GM23248 (cell line): ENCODE measurements around the gene MEX3A. TPM values are rescaled to one million over a fixed set of nuclear protein-coding genes. Genes with fewer than 3 reads are reported as not detected.
"Not testable (repeated sequence)": the region's sequence is repeated elsewhere in the genome, so short reads cannot be mapped to it uniquely, and the experiment has no call there.

ENCODE experiments used
- DNase-seq: peaks from one replicate; pipeline ENCODE4 v3.0.0-alpha.2; 2015
- H2AFZ ChIP-seq: fragments of 200-600 bp; sonication (generic); 2 replicates; pipeline ENCODE4 v1.6.1; 2016; ENCODE audit warnings: antibody characterized with exemption
- H3F3A ChIP-seq: fragments of 200-600 bp; sonication (generic); 2 replicates; pipeline ENCODE4 v1.6.1; 2016; ENCODE audit warnings: mild to moderate bottlenecking, antibody characterized with exemption, mixed run types; ENCODE audit not compliant: insufficient read depth
- H3K27ac ChIP-seq: fragments of 200-600 bp; sonication (generic); 2 replicates; pipeline ENCODE4 v1.5.1; 2016; ENCODE audit warnings: mild to moderate bottlenecking
- H3K27me3 ChIP-seq: fragments of 200-600 bp; sonication (generic); replicated peaks from 2 replicates; pipeline ENCODE4 v1.6.1; 2016; ENCODE audit warnings: mild to moderate bottlenecking; ENCODE audit not compliant: insufficient read depth
- H3K36me3 ChIP-seq: fragments of 200-600 bp; sonication (generic); 2 replicates; pipeline ENCODE4 v1.6.1; 2016; ENCODE audit warnings: low read depth, mild to moderate bottlenecking
- H3K4me1 ChIP-seq: fragments of 200-600 bp; sonication (generic); 2 replicates; pipeline ENCODE4 v1.6.1; 2016; ENCODE audit warnings: mild to moderate bottlenecking; ENCODE audit not compliant: insufficient read depth
- H3K4me2 ChIP-seq: fragments of 200-600 bp; sonication (generic); one replicate; pipeline ENCODE4 v1.6.1; 2016; ENCODE audit warnings: mild to moderate bottlenecking; ENCODE audit not compliant: unreplicated experiment
- H3K4me3 ChIP-seq: fragments of 200-600 bp; sonication (generic); 2 replicates; pipeline ENCODE4 v1.5.1; 2016; ENCODE audit warnings: mild to moderate bottlenecking
- H3K79me2 ChIP-seq: fragments of 200-600 bp; sonication (generic); 2 replicates; pipeline ENCODE4 v1.6.1; 2016; ENCODE audit warnings: mild to moderate bottlenecking; ENCODE audit not compliant: insufficient read depth
- H3K9ac ChIP-seq: fragments of 200-600 bp; sonication (generic); 2 replicates; pipeline ENCODE4 v1.6.1; 2016; ENCODE audit warnings: mild to moderate bottlenecking
- H3K9me2 ChIP-seq: fragments of 200-600 bp; sonication (generic); 2 replicates; pipeline ENCODE4 v1.6.1; 2016; ENCODE audit warnings: mixed run types, mild to moderate bottlenecking, moderate library complexity; ENCODE audit not compliant: insufficient read depth
- H3K9me3 ChIP-seq: fragments of 200-600 bp; sonication (generic); one replicate; pipeline ENCODE4 v1.6.1; 2017; ENCODE audit warnings: low read depth
- H4K20me1 ChIP-seq: fragments of 200-600 bp; sonication (generic); 2 replicates; pipeline ENCODE4 v1.6.0; 2016; ENCODE audit not compliant: insufficient read depth
- EZH2 ChIP-seq: fragments of 200-600 bp; sonication (generic); IDR thresholded peaks from 2 replicates; pipeline ENCODE4 v1.6.1; 2018; ENCODE audit warnings: antibody characterized with exemption, mild to moderate bottlenecking; ENCODE audit not compliant: insufficient read depth, poor library complexity, severe bottlenecking
- EZH2phosphoT487 ChIP-seq: fragments of 200-600 bp; sonication (generic); IDR thresholded peaks from 2 replicates; pipeline ENCODE4 v1.6.1; 2018; ENCODE audit warnings: antibody characterized with exemption, moderate library complexity, mild to moderate bottlenecking, low read depth; ENCODE audit not compliant: insufficient read depth
- WGBS, 2 experiments: methylation state at CpG; one replicate each; pipeline ENCODE4 v1.1.6; 2015 to 2017; ENCODE audit warnings: low lambda C conversion rate in 2 of 2, low coverage in 1 of 2; ENCODE audit errors: missing lambda C conversion rate in 2 of 2; 5-methylcytosine and 5-hydroxymethylcytosine counted together
- in situ Hi-C: fragments of 300-500 bp; cut with MboI; formaldehyde crosslinking; loops from 2 replicates; pipeline ENCODE4 v1.15.0; 2020
- polyA plus RNA-seq: library from polyadenylated mRNA; unstranded; fragments of >200 nt; fragmentation: Nextera tagmentation; extraction: Ambion mirVana; gene quantifications from 2 replicates; pipeline ENCODE4 v1.2.1, GENCODE V29; 2016
- total RNA-seq: library from RNA; depleted of rRNA; stranded (reverse); fragments of >200 nt; shearing (Covaris generic); gene quantifications from 2 replicates; pipeline ENCODE4 v1.2.3, GENCODE V29; 2014

MEX3A gene
- total and polyA plus RNA-seq, 2 experiments from 2014 or later, result 0.05 to 0.22 TPM

DNA sequence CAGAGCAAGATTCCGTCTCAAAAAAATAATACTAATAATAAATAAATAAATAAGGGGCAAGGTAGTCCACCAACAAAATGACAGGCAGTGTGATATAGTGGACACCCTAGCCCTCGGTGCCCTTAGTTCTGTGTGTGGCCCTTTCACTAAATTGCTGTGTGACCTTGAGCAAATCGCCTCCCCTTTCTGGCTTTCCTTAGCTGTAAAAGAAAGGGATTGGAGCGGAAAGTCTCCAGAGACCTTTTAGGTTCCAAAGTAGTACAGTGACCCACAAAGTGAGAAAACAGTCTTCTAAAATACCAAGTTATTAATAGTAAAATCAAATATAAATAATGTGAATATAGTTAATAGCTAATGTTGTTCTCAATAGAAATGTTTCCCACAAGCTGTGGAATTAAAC, 39.8 kb upstream of the MEX3A start:
- H3F3A ChIP-seq, result peaks cover 79% of the 10 kb centered on the region
- peaks cover 9% of the 10 kb centered on the region; the same call in 1 of the 2 replicates for H4K20me1 ChIP-seq
- H3K9me2 ChIP-seq, result no peaks in the 10 kb centered on the region
- peaks cover 92% of the 10 kb centered on the region for H3K79me2 ChIP-seq
- H3K36me3 ChIP-seq, result peaks cover 5% of the 10 kb centered on the region; the same call in 1 of the 2 replicates
- H3K9me3 ChIP-seq, result no peaks in the 10 kb centered on the region
- H3K4me2 ChIP-seq, result peak overlapping the region; percentile 98
- 4 to 6% methylated on average over 4 of the region's 4 CpGs for WGBS, 2 experiments
- H3K27ac ChIP-seq, result peak overlapping the region; percentile 100
- H3K27me3 ChIP-seq, result no peaks in the 10 kb centered on the region
- peak; percentile 51 for DNase-seq
- peak overlapping the region; percentile 100 for H3K4me3 ChIP-seq
- H3K4me1 ChIP-seq, result peaks cover 72% of the 10 kb centered on the region
- H2AFZ ChIP-seq, result no peak overlapping the region
- no peak for TF ChIP-seq EZH2
- TF ChIP-seq EZH2phosphoT487, result no peak
- peak overlapping the region; percentile 100 for H3K9ac ChIP-seq
- in situ Hi-C loops, result no loop called here

GRCh38 chr1:156121457-156121856, 39.2 kb upstream of the MEX3A start:
- Histone ChIP-seq H3K36me3 (peaks cover 5% of the 10 kb centered on the region; the same call in 1 of the 2 replicates), H3K9me2 (no peaks in the 10 kb centered on the region), H3K4me2 (peak overlapping the region; percentile 98), H3K4me1 (peaks cover 66% of the 10 kb centered on the region), H3F3A (peaks cover 79% of the 10 kb centered on the region), H3K27me3 (no peaks in the 10 kb centered on the region), H3K4me3 (peak overlapping the region; percentile 100), H2AFZ (no peak overlapping the region), H3K79me2 (peaks cover 93% of the 10 kb centered on the region), H4K20me1 (peaks cover 9% of the 10 kb centered on the region; the same call in 1 of the 2 replicates), H3K9me3 (no peaks in the 10 kb centered on the region), H3K9ac (peak overlapping the region; percentile 100), H3K27ac (peak overlapping the region; percentile 100)
- peak; percentile 35 for DNase-seq
- in situ Hi-C loops, result no loop called here
- TF ChIP-seq EZH2phosphoT487, result no peak
- no peak for TF ChIP-seq EZH2
- 25 to 38% methylated on average over 2 to 4 of the region's 4 CpGs for WGBS, 2 experiments

DNA sequence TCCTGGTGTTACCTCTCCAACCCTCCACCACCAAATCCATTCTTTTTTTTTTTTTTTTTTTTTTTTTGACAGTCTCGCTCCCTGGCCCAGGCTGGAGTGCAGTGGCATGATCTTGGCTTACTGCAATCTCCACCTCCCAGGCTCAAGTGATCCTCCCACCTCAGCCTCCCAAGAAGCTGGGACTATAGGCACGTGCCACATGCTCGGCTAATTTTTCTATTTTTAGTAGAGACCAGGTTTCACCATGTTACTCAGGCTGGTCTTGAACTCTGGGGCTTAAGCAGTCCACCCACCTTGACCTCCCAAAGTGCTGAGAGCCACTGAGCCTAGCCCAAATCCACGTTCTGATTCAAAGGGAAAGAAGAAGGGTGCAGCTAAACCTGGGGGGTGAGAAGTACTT, 38.7 kb upstream of the MEX3A start:
- H3K4me1 ChIP-seq, result peaks cover 65% of the 10 kb centered on the region
- in situ Hi-C loops, H3K36me3 ChIP-seq, H4K20me1 ChIP-seq, H3K9me3 ChIP-seq, H3K9me2 ChIP-seq, H2AFZ ChIP-seq, H3K27me3 ChIP-seq: not testable (repeated sequence)
- DNase-seq, result peak; percentile 33
- peak overlapping the region; percentile 100 for H3K27ac ChIP-seq
- peak overlapping the region; percentile 100 for H3K4me3 ChIP-seq
- H3K4me2 ChIP-seq, result peak overlapping the region; percentile 98
- peaks cover 97% of the 10 kb centered on the region for H3K79me2 ChIP-seq
- peaks cover 80% of the 10 kb centered on the region for H3F3A ChIP-seq
- H3K9ac ChIP-seq, result peak overlapping the region; percentile 100
- 0 to 9% methylated on average over 3 to 4 of the region's 4 CpGs for whole genome bisulfite sequencing, 2 experiments

DNA sequence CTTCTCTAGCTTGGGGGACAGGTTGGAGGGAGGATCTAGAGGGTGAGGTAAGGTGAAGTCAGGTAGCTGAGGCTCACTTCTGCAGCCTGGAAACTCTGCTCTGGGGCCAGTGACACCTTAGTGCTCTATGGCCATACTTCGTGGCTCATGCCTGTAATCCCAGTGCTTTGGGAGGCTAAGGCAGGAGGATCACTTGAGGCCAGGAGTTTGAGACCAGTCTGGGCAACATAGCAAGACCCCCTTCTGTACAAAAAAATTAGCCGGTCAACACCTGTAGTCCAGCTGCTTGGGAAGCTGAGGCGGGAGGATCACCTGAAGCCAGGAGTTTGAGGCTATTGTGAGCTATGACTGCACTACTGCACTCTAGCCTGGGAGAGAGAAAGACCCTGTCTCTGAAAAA, 38.1 kb upstream of the MEX3A start:
- Histone ChIP-seq H3K9me3 (no peaks in the 10 kb centered on the region), H3K27me3 (no peaks in the 10 kb centered on the region), H3F3A (peaks cover 83% of the 10 kb centered on the region), H4K20me1 (peaks cover 9% of the 10 kb centered on the region; the same call in 1 of the 2 replicates), H3K9me2 (no peaks in the 10 kb centered on the region), H2AFZ (no peak overlapping the region), H3K27ac (peak overlapping the region; percentile 100), H3K4me3 (peak overlapping the region; percentile 100), H3K4me1 (peaks cover 61% of the 10 kb centered on the region), H3K36me3 (peaks cover 10% of the 10 kb centered on the region; the same call in 1 of the 2 replicates), H3K4me2 (peak overlapping the region; percentile 98), H3K9ac (peak overlapping the region; percentile 100), H3K79me2 (peaks cover 100% of the 10 kb centered on the region)
- TF ChIP-seq EZH2 (no peak), EZH2phosphoT487 (no peak)
- DNase-seq, result peak; percentile 17
- WGBS, 2 experiments, result 49 to 52% methylated on average over 3 of the region's 3 CpGs
- in situ Hi-C loops, result no loop called here

- Histone ChIP-seq H3K27me3 (no peaks in the 10 kb centered on the region), H3K9me2 (no peaks in the 10 kb centered on the region), H2AFZ (no peak overlapping the region), H3K9ac (peak overlapping the region; percentile 100), H3K79me2 (peaks cover 100% of the 10 kb centered on the region), H4K20me1 (peaks cover 9% of the 10 kb centered on the region; the same call in 1 of the 2 replicates), H3K27ac (peak overlapping the region; percentile 100), H3K36me3 (peaks cover 14% of the 10 kb centered on the region; the same call in 1 of the 2 replicates), H3K9me3 (no peaks in the 10 kb centered on the region), H3K4me2 (peak overlapping the region; percentile 98), H3K4me1 (peaks cover 54% of the 10 kb centered on the region), H3K4me3 (peak overlapping the region; percentile 100), H3F3A (peaks cover 81% of the 10 kb centered on the region)
- DNase-seq, result peak; percentile 91
- 3 to 4% methylated on average over 3 of the region's 3 CpGs for WGBS, 2 experiments
- TF ChIP-seq EZH2phosphoT487 (no peak), EZH2 (no peak)
- in situ Hi-C loops, result no loop called here
These were observed 37.4 kb upstream of the MEX3A start for GRCh38 chr1:156119503-156120209.
